IMR-90 (cell line): ENCODE data around the gene CDC42BPA. TPM values are rescaled to one million over a fixed set of nuclear protein-coding genes. Genes with fewer than 3 reads are reported as not detected.

Experiments used
- ATAC-seq: fragments of 200-7000 bp; cut with Tn5 transposase; 2 replicates; pipeline ENCODE4 v1.9.1; 2020; ENCODE audit warnings: low read depth, mild to moderate bottlenecking, moderate library complexity
- BruUV-seq: library from RNA; stranded (reverse); fragments of 400-500 nt; replicated peaks from 2 replicates; lab custom pipeline; 2021; lab: Mats Ljungman, UMichigan
- CTCF ChIA-PET: fragments of 300-600 bp; formaldehyde crosslinking; extraction: SDS; loops from one replicate; lab custom pipeline; 2021; ENCODE audit warnings: antibody characterized with exemption; lab: Yijun Ruan, JAX
- POLR2A ChIA-PET: fragments of 300-600 bp; sonication (Branson Sonifier 250); formaldehyde crosslinking; loops from one replicate; lab custom pipeline; 2022; ENCODE audit warnings: antibody characterized with exemption; ENCODE audit not compliant: unreplicated experiment; lab: Charles Lee
- DNase-seq: peaks from one replicate; pipeline ENCODE4 v3.0.0; 2013
- H2AFZ ChIP-seq: replicated peaks from 2 replicates; pipeline ENCODE3; 2013; ENCODE audit warnings: low read length, mild to moderate bottlenecking; ENCODE audit not compliant: poor library complexity
- H2AK5ac ChIP-seq: 2 replicates; pipeline ENCODE4 v1.6.1; 2013; ENCODE audit warnings: low read depth, low read length, inconsistent platforms
- H2AK9ac ChIP-seq: replicated peaks from 2 replicates; pipeline ENCODE3; 2013; ENCODE audit warnings: mild to moderate bottlenecking, low read depth, low read length, moderate library complexity; ENCODE audit not compliant: poor library complexity
- H2BK120ac ChIP-seq: 2 replicates; pipeline ENCODE4 v1.6.1; 2013; ENCODE audit warnings: low read depth, low read length, inconsistent platforms
- H2BK15ac ChIP-seq: 3 replicates; pipeline ENCODE4 v1.6.1; 2013; ENCODE audit warnings: low read depth, low read length, inconsistent platforms
- H2BK20ac ChIP-seq: 2 replicates; pipeline ENCODE4 v1.6.1; 2013; ENCODE audit warnings: low read depth, mild to moderate bottlenecking, inconsistent platforms, low read length, moderate library complexity
- H2BK5ac ChIP-seq: 2 replicates; pipeline ENCODE4 v1.6.1; 2013; ENCODE audit warnings: mild to moderate bottlenecking, low read depth, low read length, inconsistent platforms; ENCODE audit not compliant: poor library complexity, severe bottlenecking
- H3K14ac ChIP-seq: replicated peaks from 2 replicates; pipeline ENCODE4 v1.6.1; 2013; ENCODE audit warnings: low read depth, low read length, inconsistent platforms
- H3K18ac ChIP-seq: 2 replicates; pipeline ENCODE4 v1.6.1; 2013; ENCODE audit warnings: low read depth, low read length, control low read depth
- H3K23ac ChIP-seq: 2 replicates; pipeline ENCODE4 v1.6.1; 2013; ENCODE audit warnings: low read depth, low read length, inconsistent platforms
- H3K27ac ChIP-seq: 2 replicates; pipeline ENCODE4 v1.5.1; 2013; ENCODE audit warnings: mild to moderate bottlenecking, control low read depth, low read length; ENCODE audit not compliant: insufficient read depth
- H3K27me3 ChIP-seq: 2 replicates; pipeline ENCODE4 v1.6.1; 2013; ENCODE audit warnings: low read length; ENCODE audit not compliant: control insufficient read depth, insufficient read depth
- H3K36me3 ChIP-seq: 2 replicates; pipeline ENCODE4 v1.6.1; 2013; ENCODE audit warnings: low read length, mixed read lengths; ENCODE audit not compliant: control insufficient read depth, insufficient read depth
- H3K4ac ChIP-seq: 2 replicates; pipeline ENCODE4 v1.6.1; 2013; ENCODE audit warnings: low read depth, low read length, inconsistent platforms
- H3K4me1 ChIP-seq: 2 replicates; pipeline ENCODE4 v1.6.1; 2013; ENCODE audit warnings: low read length, mixed read lengths; ENCODE audit not compliant: control insufficient read depth, insufficient read depth
- H3K4me2 ChIP-seq: 2 replicates; pipeline ENCODE4 v1.6.1; 2013; ENCODE audit warnings: low read depth, mild to moderate bottlenecking, control low read depth, low read length, moderate library complexity
- H3K4me3 ChIP-seq: 2 replicates; pipeline ENCODE4 v1.5.1; 2013; ENCODE audit warnings: low read depth, mild to moderate bottlenecking, control low read depth, low read length, moderate library complexity; ENCODE audit not compliant: insufficient read depth
- H3K56ac ChIP-seq: 2 replicates; pipeline ENCODE4 v1.6.1; 2013; ENCODE audit warnings: low read length, inconsistent platforms; ENCODE audit not compliant: insufficient read depth; ENCODE audit errors: extremely low read depth
- H3K79me1 ChIP-seq, 2 experiments: 2 replicates each; pipeline ENCODE4 v1.6.1; 2013; ENCODE audit warnings: low read length in 2 of 2, inconsistent platforms in 1 of 2, low read depth in 1 of 2
- H3K9ac ChIP-seq: 2 replicates; pipeline ENCODE4 v1.6.1; 2013; ENCODE audit warnings: low read depth, low read length, control low read depth
- H3K9me1 ChIP-seq: 2 replicates; pipeline ENCODE4 v1.6.1; 2013; ENCODE audit warnings: low read length, inconsistent platforms; ENCODE audit not compliant: insufficient read depth
- H3K9me3 ChIP-seq: 2 replicates; pipeline ENCODE4 v1.6.1; 2013; ENCODE audit warnings: low read length; ENCODE audit not compliant: control insufficient read depth, insufficient read depth
- H4K20me1 ChIP-seq: 2 replicates; pipeline ENCODE4 v1.6.1; 2013; ENCODE audit warnings: low read length, inconsistent platforms; ENCODE audit not compliant: insufficient read depth
- H4K5ac ChIP-seq: 2 replicates; pipeline ENCODE4 v1.6.1; 2013; ENCODE audit warnings: mild to moderate bottlenecking, low read depth, low read length, control low read depth
- H4K8ac ChIP-seq, 2 experiments: 2 replicates each; pipeline ENCODE4 v1.6.1; 2013; ENCODE audit warnings: low read depth in 2 of 2, low read length in 2 of 2, control low read depth in 1 of 2, inconsistent platforms in 1 of 2
- H4K91ac ChIP-seq: 2 replicates; pipeline ENCODE4 v1.6.1; 2013; ENCODE audit warnings: low read depth, low read length, inconsistent platforms; ENCODE audit not compliant: insufficient read depth
- MAFK ChIP-seq: IDR thresholded peaks from 2 replicates; pipeline ENCODE4 v1.6.1; 2012; ENCODE audit warnings: low read depth, low read length, improper control_type of control experiment
- MXI1 ChIP-seq: IDR thresholded peaks from 2 replicates; pipeline ENCODE4 v1.6.1; 2012; ENCODE audit warnings: low read depth, mild to moderate bottlenecking, low read length, moderate library complexity, borderline replicate concordance
- RAD21 ChIP-seq: IDR thresholded peaks from 2 replicates; pipeline ENCODE4 v1.6.1; 2012; ENCODE audit warnings: low read length, improper control_type of control experiment
- RFX5 ChIP-seq: IDR thresholded peaks from 2 replicates; pipeline ENCODE4 v1.8.0; 2012; ENCODE audit warnings: low read depth, mild to moderate bottlenecking, low read length, moderate library complexity
- dilution Hi-C: fragments of 300-500 bp; cut with HindIII; formaldehyde crosslinking; loops from one replicate; pipeline ENCODE4 v1.14.3; 2018; ENCODE audit warnings: low sequenced_read_pairs; ENCODE audit not compliant: unreplicated experiment
- in situ Hi-C: fragments of 300-500 bp; cut with MboI; formaldehyde crosslinking; loops from 3 replicates; pipeline ENCODE4 v1.14.3; 2019; ENCODE audit warnings: low sequenced_read_pairs, inconsistent platforms, mixed read lengths
- intact Hi-C: fragments of 100-400 bp; cut with micrococcal nuclease; formaldehyde crosslinking; loops from 2 replicates; pipeline ENCODE4 v1.10.0; 2022
- polyA plus RNA-seq, 3 experiments: library from polyadenylated mRNA; depleted of rRNA; stranded (reverse); fragments of >200 nt; gene quantifications; 2 replicates each; pipeline ENCODE4 v1.2.3, GENCODE V29; 2012; ENCODE audit warnings: low replicate concordance in 1 of 3
- total RNA-seq: library from RNA; depleted of rRNA; stranded (reverse); fragments of >200 nt; gene quantifications from 2 replicates; pipeline ENCODE4 v1.2.3, GENCODE V29; 2012

Gene CDC42BPA
- total and polyA plus RNA-seq, 2 of the 4 experiments (the other 2 are of a cell fraction), result 9.4 to 27.8 TPM

DNA sequence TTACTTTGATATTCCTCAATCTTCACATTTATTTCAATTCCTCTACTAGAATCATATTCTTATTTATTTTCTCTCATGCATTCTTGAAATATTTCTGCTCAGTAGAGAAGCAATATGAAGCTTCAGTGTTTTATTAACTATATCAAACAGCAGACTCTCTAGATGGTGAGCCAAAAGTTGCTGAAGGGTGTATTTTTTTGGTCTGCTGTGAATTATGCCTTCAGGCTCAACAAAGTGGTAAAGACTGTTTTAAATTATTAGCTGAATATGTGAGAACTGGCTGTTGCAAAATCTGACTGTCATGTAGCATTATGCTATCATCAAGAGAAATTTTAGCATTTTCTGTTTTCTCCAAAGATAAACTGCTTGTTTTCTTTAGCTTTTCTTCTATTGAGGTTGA is 24.9 kb upstream of the CDC42BPA start:
- Histone ChIP-seq H2BK20ac (no peak overlapping the region), H4K20me1 (no peaks in the 10 kb centered on the region), H3K56ac (no peak overlapping the region), H2AK5ac (no peak overlapping the region), H3K4me3 (no peak overlapping the region), H3K36me3 (no peaks in the 10 kb centered on the region), H2BK120ac (no peak overlapping the region), H3K27ac (no peak overlapping the region), H3K18ac (no peak overlapping the region; the same call in 1 of the 2 replicates), H3K27me3 (no peaks in the 10 kb centered on the region), H3K79me1 (no peaks in the 10 kb centered on the region), H4K91ac (no peak overlapping the region), H2BK15ac (no peak overlapping the region), H3K9ac (no peak overlapping the region), H3K9me3 (no peaks in the 10 kb centered on the region), H3K14ac (no peak overlapping the region), H4K8ac (no peak overlapping the region), H3K23ac (no peak overlapping the region), H3K9me1 (no peaks in the 10 kb centered on the region), H3K4ac (no peak overlapping the region), H3K4me2 (peak overlapping the region; percentile 32; the same call in 1 of the 2 replicates), H4K5ac (no peak overlapping the region), H2AK9ac (no peak overlapping the region), H3K4me1 (peaks cover 2% of the 10 kb centered on the region), H2BK5ac (no peak overlapping the region), H2AFZ (no peak overlapping the region)
- CTCF ChIA-PET, result interaction anchor here (0.7 to 1.2 kb wide), 2 partner anchors 13 to 100 kb away, joined by 3 to 5 read pairs; no protein-coding TSS in a partner anchor
- intact Hi-C loops, result no loop called here
- no peak for ATAC-seq
- dilution Hi-C loops, result no loop called here
- DNase-seq, result peak; percentile 11
- in situ Hi-C loops, result no loop called here
- BruUV-seq, result no TSS peak
- no peak for TF ChIP-seq MXI1
- no peak for TF ChIP-seq RAD21
- TF ChIP-seq MAFK, result no peak
- TF ChIP-seq RFX5, result no peak
- POLR2A ChIA-PET, result interaction anchor here (1.0 kb wide), 1 partner anchor 10 kb away, joined by 3 read pairs; no protein-coding TSS in a partner anchor
